Neural cell (in vitro differentiated cells): Measurements from ENCODE around the gene PTPRN2. TPM values are rescaled to one million over a fixed set of nuclear protein-coding genes. Genes with fewer than 3 reads are reported as not detected.

ENCODE experiments used
- H2AFZ ChIP-seq: fragments of 200-600, 300-800 bp; sonication (generic), shearing (Covaris generic); 2 replicates; pipeline ENCODE4 v1.6.0; 2014; ENCODE audit warnings: low read depth, mild to moderate bottlenecking, antibody characterized with exemption, low read length, moderate library complexity
- H3F3A ChIP-seq: fragments of 200-600 bp; shearing (Covaris generic); 2 replicates; pipeline ENCODE4 v1.6.1; 2016; ENCODE audit warnings: mild to moderate bottlenecking, moderate library complexity, mixed read lengths, antibody characterized with exemption, low read length; ENCODE audit not compliant: insufficient read depth, poor library complexity, severe bottlenecking
- H3K27ac ChIP-seq: fragments of 200-600, 300-800 bp; sonication (generic), shearing (Covaris generic); 2 replicates; pipeline ENCODE4 v1.5.1; 2014; ENCODE audit warnings: mild to moderate bottlenecking, low read length, moderate library complexity
- H3K27me3 ChIP-seq: fragments of 300-800, 200-600 bp; sonication (generic), shearing (Covaris generic); 2 replicates; pipeline ENCODE4 v1.6.0; 2014; ENCODE audit warnings: mild to moderate bottlenecking, low read depth, low read length, moderate library complexity; ENCODE audit not compliant: insufficient read depth
- H3K36me3 ChIP-seq: fragments of 300-800, 200-600 bp; sonication (generic), shearing (Covaris generic); 2 replicates; pipeline ENCODE4 v1.5.1; 2014; ENCODE audit warnings: mild to moderate bottlenecking, antibody characterized with exemption, low read length, moderate library complexity; ENCODE audit not compliant: insufficient read depth
- H3K4me2 ChIP-seq: fragments of 300-800, 200-600 bp; sonication (generic), shearing (Covaris generic); 2 replicates; pipeline ENCODE4 v1.6.0; 2014; ENCODE audit warnings: mild to moderate bottlenecking, low read length
- H3K4me3 ChIP-seq: fragments of 300-800, 200-600 bp; sonication (generic), shearing (Covaris generic); 2 replicates; pipeline ENCODE4 v1.5.1; 2014; ENCODE audit warnings: mild to moderate bottlenecking, low read length, moderate library complexity
- H3K79me2 ChIP-seq: fragments of 200-600 bp; shearing (Covaris generic); replicated peaks from 2 replicates; pipeline ENCODE4 v1.6.0; 2014; ENCODE audit warnings: mild to moderate bottlenecking, low read length, moderate library complexity; ENCODE audit not compliant: insufficient read depth
- H3K9ac ChIP-seq: fragments of 300-800, 200-600 bp; sonication (generic), shearing (Covaris generic); 2 replicates; pipeline ENCODE4 v1.6.1; 2016; ENCODE audit warnings: mild to moderate bottlenecking, low read length, mixed read lengths
- H3K9me2 ChIP-seq: fragments of 200-600 bp; shearing (Covaris generic); 2 replicates; pipeline ENCODE4 v1.6.1; 2016; ENCODE audit warnings: mild to moderate bottlenecking, low read length, mixed read lengths; ENCODE audit not compliant: insufficient read depth
- H3K9me3 ChIP-seq: fragments of 200-600, 300-800 bp; sonication (generic), shearing (Covaris generic); 2 replicates; pipeline ENCODE4 v1.6.1; 2016; ENCODE audit warnings: mild to moderate bottlenecking, mixed run types, low read length, moderate library complexity, mixed read lengths
- H4K20me1 ChIP-seq: fragments of 200-600 bp; shearing (Covaris generic); 2 replicates; pipeline ENCODE4 v1.6.1; 2016; ENCODE audit warnings: mild to moderate bottlenecking, mixed run types; ENCODE audit not compliant: insufficient read depth
- CTCF ChIP-seq: fragments of 450-650 bp; IDR thresholded peaks from 2 replicates; pipeline ENCODE4 v1.5.1; 2014; ENCODE audit warnings: antibody characterized with exemption, mild to moderate bottlenecking, moderate library complexity; ENCODE audit not compliant: poor library complexity, severe bottlenecking
- EP300 ChIP-seq: fragments of 450-650 bp; conservative IDR thresholded peaks from 2 replicates; pipeline ENCODE4 v1.6.1; 2014; ENCODE audit warnings: antibody characterized with exemption, mild to moderate bottlenecking, moderate library complexity; ENCODE audit not compliant: poor library complexity, severe bottlenecking
- EZH2 ChIP-seq: fragments of 200-600, 300-800 bp; shearing (Covaris generic), sonication (generic); IDR thresholded peaks from 2 replicates; pipeline ENCODE4 v1.6.1; 2014; ENCODE audit warnings: antibody characterized with exemption, low read length, borderline replicate concordance, mild to moderate bottlenecking; ENCODE audit not compliant: insufficient read depth, poor library complexity, severe bottlenecking
- MXI1 ChIP-seq: fragments of 450-650 bp; conservative IDR thresholded peaks from 2 replicates; pipeline ENCODE4 v1.6.1; 2014; ENCODE audit warnings: antibody characterized with exemption, mild to moderate bottlenecking; ENCODE audit not compliant: poor library complexity, severe bottlenecking
- POLR2AphosphoS5 ChIP-seq: IDR thresholded peaks from 2 replicates; pipeline ENCODE4 v1.6.1; 2012
- RAD21 ChIP-seq: fragments of 450-650 bp; conservative IDR thresholded peaks from 2 replicates; pipeline ENCODE4 v1.6.1; 2014; ENCODE audit warnings: antibody characterized with exemption, mild to moderate bottlenecking, moderate library complexity
- REST ChIP-seq: IDR thresholded peaks from 2 replicates; pipeline ENCODE4 v1.6.1; 2012; ENCODE audit warnings: borderline replicate concordance
- SMC3 ChIP-seq: fragments of 450-650 bp; conservative IDR thresholded peaks from 2 replicates; pipeline ENCODE4 v1.6.1; 2014; ENCODE audit warnings: antibody characterized with exemption, mild to moderate bottlenecking, moderate library complexity; ENCODE audit not compliant: poor library complexity
- TAF1 ChIP-seq: IDR thresholded peaks from 2 replicates; pipeline ENCODE4 v1.6.1; 2012; ENCODE audit warnings: low read depth
- polyA plus RNA-seq: library from polyadenylated mRNA; depleted of rRNA; stranded (reverse); fragments of >200 nt; gene quantifications from 2 replicates; pipeline ENCODE4 v1.2.3, GENCODE V29; 2014

The PTPRN2 gene
- polyA plus RNA-seq, 1 donor from 2014 or later: 31.0 TPM

- Histone ChIP-seq H3K9me2 (no peaks in the 10 kb centered on the region), H3K27me3 (no peaks in the 10 kb centered on the region), H3F3A (no peaks in the 10 kb centered on the region), H2AFZ (no peak overlapping the region), H3K79me2 (no peaks in the 10 kb centered on the region), H3K9ac (no peak overlapping the region), H3K9me3 (no peaks in the 10 kb centered on the region), H3K27ac (no peak overlapping the region), H3K36me3 (no peaks in the 10 kb centered on the region), H4K20me1 (no peaks in the 10 kb centered on the region), H3K4me2 (no peak overlapping the region), H3K4me3 (no peak overlapping the region)
- TF ChIP-seq TAF1 (no peak), POLR2AphosphoS5 (no peak), REST (no peak), MXI1 (no peak), CTCF (no peak), EP300 (no peak), RAD21 (no peak), EZH2 (no peak), SMC3 (no peak)
These were observed 60.1 kb downstream of the PTPRN2 start for GRCh38 chr7:158527495-158527894.

- no peaks in the 10 kb centered on the region for H3K36me3 ChIP-seq
- H4K20me1 ChIP-seq: no peaks in the 10 kb centered on the region
- no peaks in the 10 kb centered on the region for H3F3A ChIP-seq
- no peak overlapping the region for H3K27ac ChIP-seq
- no peaks in the 10 kb centered on the region for H3K9me2 ChIP-seq
- H3K27me3 ChIP-seq: no peaks in the 10 kb centered on the region
- H3K9ac ChIP-seq: no peak overlapping the region
- H2AFZ ChIP-seq: no peak overlapping the region
- no peak overlapping the region for H3K4me2 ChIP-seq
- no peaks in the 10 kb centered on the region for H3K9me3 ChIP-seq
- no peaks in the 10 kb centered on the region for H3K79me2 ChIP-seq
- H3K4me3 ChIP-seq: no peak overlapping the region
- no peak for TF ChIP-seq RAD21
- no peak for TF ChIP-seq SMC3
- no peak for TF ChIP-seq POLR2AphosphoS5
- no peak for TF ChIP-seq REST
- no peak for TF ChIP-seq EP300
- no peak for TF ChIP-seq CTCF
- no peak for TF ChIP-seq TAF1
- TF ChIP-seq EZH2: no peak
- no peak for TF ChIP-seq MXI1
These were observed 60.6 kb downstream of the PTPRN2 start for GRCh38 chr7:158527038-158527437.
